Measurements from ENCODE around the gene PI16.

Gene PI16

DNA sequence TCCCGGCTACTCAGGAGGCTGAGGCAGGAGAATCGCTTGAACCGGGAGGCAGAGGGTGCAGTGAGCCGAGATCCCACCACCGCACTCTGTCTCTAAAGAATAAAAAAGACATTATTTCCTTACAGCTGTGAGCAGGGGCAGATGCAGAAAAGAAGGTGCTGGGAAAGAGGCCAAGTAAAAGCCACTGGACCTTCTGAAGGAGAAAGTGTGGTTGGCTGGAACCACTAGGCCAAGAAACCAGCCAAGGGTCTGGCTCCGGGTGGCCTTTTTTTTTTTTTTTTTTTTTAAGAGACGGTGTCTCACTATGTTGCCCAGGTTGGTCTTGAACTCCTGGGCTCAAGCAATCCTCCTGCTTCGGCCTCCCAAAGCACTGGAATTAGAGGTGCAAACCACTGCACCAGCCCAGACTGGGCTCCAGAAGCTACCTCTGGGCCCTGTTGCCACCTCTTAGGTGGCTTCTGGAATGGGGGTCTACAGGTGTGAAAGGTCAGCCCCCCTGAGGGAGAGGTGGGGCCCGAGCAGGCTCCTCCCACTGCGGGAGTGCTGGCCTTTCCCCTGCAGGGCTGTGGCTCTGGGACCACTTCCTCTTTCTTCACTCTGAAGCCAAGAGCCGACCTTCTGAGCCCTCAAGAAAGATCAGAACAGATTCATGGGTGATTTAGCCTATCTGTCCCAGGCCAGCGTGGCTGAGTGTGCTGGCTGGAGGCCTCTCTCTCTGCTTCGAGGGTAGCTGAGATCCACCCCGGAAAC is 50.7 kb downstream of the PI16 start, which contains the start of gene FGD2:
FGD2 (plus strand) TSS at position 595 of the 750 bp plus-strand sequence. CDS start 163 bp downstream, outside the sequence.
- no peak for DNase-seq

DNA sequence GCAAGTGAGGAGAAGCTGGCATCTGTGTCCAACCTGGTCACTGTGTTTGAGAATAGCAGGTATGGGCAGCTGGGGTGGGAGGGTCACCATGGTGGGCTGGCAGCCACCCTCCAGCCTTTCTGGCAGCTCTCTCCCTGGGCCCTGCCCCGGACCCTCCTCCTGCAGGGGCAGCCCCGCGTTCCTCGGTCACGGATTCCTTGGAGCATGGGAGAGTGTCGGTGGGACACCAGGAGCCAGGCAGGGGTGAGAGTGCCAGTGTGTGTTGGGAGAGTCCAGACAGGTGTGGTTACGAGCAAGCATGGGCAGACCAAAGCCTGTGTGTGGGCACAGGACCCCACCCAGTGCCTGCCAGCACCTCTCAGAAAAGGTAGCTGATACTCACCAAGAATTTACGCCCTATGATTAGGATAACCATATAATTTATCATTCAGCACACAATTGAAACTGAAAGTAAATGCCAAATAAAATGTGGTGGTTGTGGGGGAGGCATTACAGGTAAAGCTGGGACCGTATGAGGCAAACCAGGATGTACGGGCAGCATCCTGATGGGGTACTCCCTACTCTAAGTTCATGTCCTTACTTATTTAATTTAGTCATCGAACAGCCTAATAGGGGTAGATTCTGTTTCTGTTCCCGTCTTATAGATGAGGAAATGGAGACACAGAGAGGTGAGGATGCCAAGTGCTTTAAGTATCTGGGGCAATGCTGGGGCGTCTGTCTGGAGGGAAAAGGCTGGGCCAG is 51.5 kb downstream of the PI16 start:
- DNase-seq, result no peak

DNA sequence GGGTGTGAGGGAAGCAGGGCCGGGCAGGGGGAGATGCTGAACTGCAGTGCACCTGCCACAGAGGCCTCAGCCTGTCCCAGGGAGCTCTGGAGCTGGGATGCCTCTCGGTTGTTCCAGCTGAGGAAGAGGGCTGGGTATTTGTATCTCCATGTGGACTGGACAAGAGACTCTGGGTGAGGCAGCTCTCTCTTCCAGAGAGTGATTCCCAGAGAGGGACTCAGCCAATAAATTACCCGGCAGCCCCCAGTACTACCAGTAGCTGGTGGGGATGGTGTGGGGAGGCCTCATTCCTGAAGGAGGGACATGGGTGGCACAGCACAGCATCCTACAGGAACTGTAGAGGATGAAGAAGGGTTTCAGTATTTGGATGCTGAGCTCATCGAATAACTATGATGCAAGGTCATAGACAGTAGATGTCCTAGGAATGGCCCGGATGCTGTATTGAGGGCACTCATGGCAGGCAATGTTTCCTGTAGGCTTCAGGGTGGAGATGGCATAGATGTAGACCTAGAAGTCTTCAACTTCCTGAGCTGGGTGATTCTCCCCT is 52.3 kb downstream of the PI16 start:
- DNase-seq, result no peak

DNA sequence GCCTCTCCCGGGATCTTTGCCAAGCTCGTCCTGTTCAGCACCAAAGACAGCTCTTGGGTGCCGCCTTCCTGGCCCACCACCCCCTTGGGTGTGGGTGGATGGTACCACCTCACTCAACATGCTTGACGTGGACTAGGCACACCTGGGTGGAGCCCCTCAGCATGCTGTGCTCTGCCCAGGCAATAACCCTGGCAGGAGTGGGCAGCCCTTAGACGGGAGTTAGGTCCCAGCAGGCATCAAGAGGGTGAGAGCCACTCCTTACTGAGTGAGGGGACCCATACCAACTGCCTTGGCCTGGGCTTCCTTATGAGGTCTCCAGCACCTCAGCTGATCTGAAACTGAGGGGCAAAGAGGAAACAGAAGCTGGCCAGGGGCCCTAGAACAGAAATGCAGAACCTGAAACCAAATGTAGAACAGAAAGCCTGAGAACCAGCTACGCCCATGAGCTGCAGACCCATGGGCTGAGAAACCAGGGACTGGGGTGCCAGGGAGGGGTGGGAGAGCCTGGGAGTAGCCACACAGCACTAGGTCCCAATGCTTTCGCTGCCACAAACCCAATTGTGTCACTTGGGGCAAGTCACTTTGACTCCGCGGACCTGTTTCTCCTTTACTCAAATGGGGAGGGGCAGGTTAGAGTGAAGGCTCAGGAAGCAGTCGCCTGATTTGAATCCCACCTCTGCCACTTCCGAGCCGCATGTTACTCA is 53.0 kb downstream of the PI16 start:
- no peak for DNase-seq

DNA sequence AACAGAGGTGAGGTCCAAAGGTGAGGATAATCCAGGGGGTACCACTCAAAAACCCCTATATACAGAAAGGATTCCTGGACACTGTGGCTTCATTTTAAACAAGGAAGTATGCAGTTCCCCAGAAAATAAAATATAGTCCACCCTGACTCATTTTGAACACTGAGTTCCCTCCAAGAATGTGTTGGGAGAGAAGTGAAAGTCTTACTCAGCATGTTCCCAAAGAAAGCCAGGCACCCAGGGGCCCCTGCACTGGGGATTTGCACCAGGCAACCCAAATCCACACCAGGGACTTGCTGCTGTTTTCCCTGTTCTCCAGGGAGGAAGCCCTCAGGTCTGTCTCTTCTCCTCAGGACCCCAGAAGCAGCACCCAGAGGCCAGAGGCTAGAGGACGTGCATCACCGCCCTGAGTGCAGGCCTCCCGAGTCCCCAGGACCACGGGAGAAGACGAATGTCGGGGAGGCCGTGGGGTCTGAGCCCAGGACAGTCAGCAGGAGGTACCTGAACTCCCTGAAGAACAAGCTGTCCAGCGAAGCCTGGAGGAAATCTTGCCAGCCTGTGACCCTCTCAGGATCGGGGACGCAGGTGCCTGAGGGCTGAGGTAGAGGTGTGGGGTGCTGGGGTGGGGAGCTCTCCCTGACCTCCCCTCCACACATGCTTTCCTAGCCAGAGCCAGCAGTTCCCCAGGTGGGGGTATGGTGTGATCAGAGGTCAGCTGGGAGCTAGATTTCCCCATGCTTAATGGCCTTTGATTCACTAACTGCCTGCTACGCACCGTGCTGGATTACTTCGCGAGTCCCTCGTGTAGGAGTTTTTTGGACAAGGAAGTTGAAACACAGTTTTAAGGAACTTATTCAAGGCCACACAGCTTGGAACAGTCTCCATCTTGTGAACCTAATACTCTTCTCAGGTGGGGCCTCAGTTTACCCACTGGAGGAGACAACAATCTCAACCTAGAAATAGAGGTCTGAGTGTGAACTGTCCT is 54.2 kb downstream of the PI16 start:
- no peak for DNase-seq

DNA sequence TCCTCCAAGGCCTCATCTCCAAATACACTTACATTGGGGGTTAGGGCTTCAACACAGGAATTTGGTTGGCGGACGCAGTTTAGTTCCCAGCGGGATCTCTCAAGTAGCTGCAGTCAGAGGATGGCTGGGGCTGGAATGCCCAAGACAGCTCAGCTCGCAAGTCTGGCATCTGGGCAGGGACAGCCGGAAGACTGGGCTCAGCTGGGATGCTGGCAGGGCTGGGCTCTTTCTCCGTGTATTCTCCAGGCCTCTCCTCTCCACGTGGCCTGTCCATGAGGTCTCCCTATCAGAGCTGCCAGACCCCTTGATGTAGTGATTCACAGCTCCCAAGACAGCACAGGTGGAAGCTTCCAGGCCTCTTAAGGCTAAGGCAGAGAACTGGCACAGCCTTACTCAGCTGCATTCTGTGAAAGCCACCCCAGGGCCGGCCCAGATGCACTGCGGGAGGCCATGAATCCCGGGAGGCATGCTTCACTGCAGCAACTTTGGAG is 55.9 kb downstream of the PI16 start:
- DNase-seq, result no peak

DNA sequence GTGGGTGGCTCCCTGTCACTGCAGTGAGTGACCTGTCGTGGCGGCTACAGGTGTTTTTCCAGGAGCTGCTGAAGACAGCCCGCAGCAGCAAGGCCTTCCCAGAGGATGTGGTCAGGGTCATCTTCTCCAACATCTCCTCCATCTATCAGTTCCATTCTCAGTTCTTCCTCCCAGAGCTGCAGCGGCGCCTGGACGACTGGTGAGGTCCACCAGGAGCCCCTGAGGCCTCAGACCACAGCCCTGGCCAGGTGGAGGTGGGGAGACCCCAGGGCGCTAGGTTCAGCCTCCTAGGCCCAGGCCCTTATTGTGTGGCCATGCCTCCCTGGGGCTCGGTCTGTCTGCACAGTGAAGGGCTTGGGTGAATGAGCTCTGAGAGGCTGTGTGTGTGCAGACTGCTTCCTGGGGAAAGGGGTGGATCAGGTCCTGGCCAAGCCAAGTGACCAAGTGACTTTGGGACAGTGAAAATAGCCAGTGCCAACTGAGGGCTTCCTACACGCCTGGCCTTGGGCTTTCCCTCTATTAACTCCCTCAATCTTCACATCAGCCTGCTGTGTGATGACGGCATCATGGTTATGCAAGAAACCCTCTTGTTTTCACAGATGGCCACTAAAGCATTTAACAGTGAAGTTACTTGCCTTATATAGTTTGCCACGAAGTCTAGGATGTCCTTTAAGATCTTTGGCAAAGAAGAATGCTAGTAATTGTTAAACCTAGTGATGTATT is 57.3 kb downstream of the PI16 start:
- DNase-seq, result no peak

DNA sequence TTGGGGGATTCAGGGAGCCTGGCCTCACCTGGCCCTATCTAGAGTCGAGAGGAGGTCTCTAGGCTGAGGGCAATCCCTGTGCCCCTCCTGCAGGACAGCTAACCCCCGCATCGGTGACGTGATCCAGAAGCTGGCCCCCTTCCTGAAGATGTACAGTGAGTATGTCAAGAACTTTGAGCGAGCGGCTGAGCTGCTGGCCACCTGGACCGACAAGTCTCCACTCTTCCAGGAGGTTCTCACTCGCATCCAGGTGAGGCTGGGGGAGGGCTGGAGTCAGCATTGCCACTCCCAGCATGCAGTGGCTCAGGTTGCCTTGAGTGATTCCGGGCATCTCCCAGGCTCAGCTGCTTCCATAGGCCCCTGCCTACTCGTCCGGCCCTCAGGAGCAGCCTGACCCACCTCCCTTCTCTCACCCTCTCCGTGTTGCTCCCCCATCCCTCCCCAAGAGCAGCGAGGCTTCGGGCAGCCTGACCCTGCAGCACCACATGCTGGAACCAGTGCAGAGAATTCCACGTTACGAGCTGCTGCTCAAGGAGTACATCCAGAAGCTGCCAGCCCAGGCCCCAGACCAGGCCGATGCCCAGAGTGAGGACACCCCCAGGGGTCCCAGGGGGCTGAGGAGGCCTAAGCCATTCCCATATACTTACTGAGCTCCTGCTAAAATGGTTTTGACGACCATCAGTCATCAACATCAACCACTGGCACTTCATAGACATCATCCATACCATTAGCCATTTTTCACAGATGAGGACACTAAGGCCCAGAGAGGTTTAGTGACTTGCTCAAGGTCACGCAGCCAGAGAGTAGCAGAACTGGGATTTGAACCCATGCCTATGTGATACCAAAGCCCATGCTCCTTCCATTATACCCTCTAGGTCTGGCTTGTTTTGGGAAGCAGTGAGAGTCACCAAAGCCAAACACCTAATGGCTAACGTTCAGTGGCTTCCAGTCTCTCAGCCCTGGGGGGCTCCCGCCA is 59.3 kb downstream of the PI16 start:
- DNase-seq, result no peak
